HepG2 (cell line): Measurements from ENCODE around the gene CEACAM16. TPM values are rescaled to one million over a fixed set of nuclear protein-coding genes. Genes with fewer than 3 reads are reported as not detected.
A peak's percentile ranks its signal among the peaks of the same experiment; 100 is the strongest.

Experiments used
- ATM ChIP-seq: fragments of 450-650 bp; IDR thresholded peaks from 2 replicates; pipeline ENCODE4 v1.7.1; 2017; ENCODE audit warnings: mild to moderate bottlenecking, borderline replicate concordance
- CBX2 ChIP-seq, 2 experiments: fragments of 200-600 bp in 1 of 2; sonication (generic); formaldehyde crosslinking in 1 of 2; IDR thresholded peaks; 2 replicates each; pipeline versions ENCODE4 v1.7.0 to v1.8.1; 2018 to 2022; ENCODE audit warnings: low read depth in 2 of 2, low read length in 1 of 2, mild to moderate bottlenecking in 1 of 2, missing genetic modification reagents in 1 of 2
- CTCF ChIP-seq: sonication (generic); formaldehyde crosslinking; IDR thresholded peaks from 2 replicates; pipeline ENCODE4 v1.5.0; 2020; ENCODE audit warnings: mild to moderate bottlenecking, missing genetic modification reagents, moderate library complexity
- DNMT3B ChIP-seq: conservative IDR thresholded peaks from 2 replicates; pipeline ENCODE4 v1.6.1; 2016; ENCODE audit warnings: missing biosample characterization, control low read depth
- FOSL1 ChIP-seq: sonication (generic); formaldehyde crosslinking; IDR thresholded peaks from 2 replicates; pipeline ENCODE4 v1.9.0; 2021; ENCODE audit warnings: missing genetic modification reagents, borderline replicate concordance
- IRX3 ChIP-seq: sonication (generic); formaldehyde crosslinking; IDR thresholded peaks from 2 replicates; pipeline ENCODE4 v1.8.1; 2023; ENCODE audit warnings: mild to moderate bottlenecking, low read depth, missing genetic modification reagents, borderline replicate concordance
- KLF13 ChIP-seq: sonication (generic); formaldehyde crosslinking; IDR thresholded peaks from 2 replicates; pipeline ENCODE4 v1.4.0; 2020; ENCODE audit warnings: mild to moderate bottlenecking, missing genetic modification reagents
- NFIC ChIP-seq: IDR thresholded peaks from 2 replicates; pipeline ENCODE4 v1.6.1; 2012; ENCODE audit warnings: mild to moderate bottlenecking, low read length, inconsistent platforms
- SRF ChIP-seq: IDR thresholded peaks from 2 replicates; pipeline ENCODE4 v1.6.1; 2011; ENCODE audit warnings: mild to moderate bottlenecking, low read depth, low read length, moderate library complexity
- SRSF1 ChIP-seq: fragments of 200-400 bp; formaldehyde crosslinking; optimal IDR thresholded peaks from 2 replicates; pipeline ENCODE3; 2017; ENCODE audit warnings: mild to moderate bottlenecking, low read depth, low read length, moderate library complexity
- TBX2 ChIP-seq: sonication (generic); formaldehyde crosslinking; IDR thresholded peaks from 2 replicates; pipeline ENCODE4 v1.5.0; 2020; ENCODE audit warnings: missing genetic modification reagents, mild to moderate bottlenecking, borderline replicate concordance
- XBP1 ChIP-seq: sonication (generic); formaldehyde crosslinking; IDR thresholded peaks from 2 replicates; pipeline ENCODE4 v1.5.0; 2020; ENCODE audit warnings: missing genetic modification reagents
- ZNF121 ChIP-seq: sonication (generic); formaldehyde crosslinking; IDR thresholded peaks from 2 replicates; pipeline ENCODE4 v1.5.0; 2020; ENCODE audit warnings: mild to moderate bottlenecking, missing genetic modification reagents
- ZNF333 ChIP-seq: sonication (generic); formaldehyde crosslinking; IDR thresholded peaks from 2 replicates; pipeline ENCODE4 v1.4.0; 2020; ENCODE audit warnings: mild to moderate bottlenecking, missing genetic modification reagents, borderline replicate concordance
- ZSCAN30 ChIP-seq: sonication (generic); formaldehyde crosslinking; IDR thresholded peaks from 2 replicates; pipeline ENCODE4 v1.5.0; 2020; ENCODE audit warnings: mild to moderate bottlenecking, missing genetic modification reagents
- ZSCAN9 ChIP-seq: IDR thresholded peaks from 2 replicates; pipeline ENCODE4 v1.6.1; 2016; ENCODE audit warnings: borderline replicate concordance
- polyA plus RNA-seq, 8 experiments: library from polyadenylated mRNA; depleted of rRNA in 3 of 8; stranded (reverse) in 7 of 8; unstranded in 1 of 8; fragments of >200 nt; fragmentation: Illumina TruSeq in 4 of 8; extraction: Trizol in 4 of 8; gene quantifications; 2 replicates each; pipeline versions ENCODE4 v1.2.1 to v1.2.3, GENCODE V29; 2011 to 2016; ENCODE audit warnings: low read depth in 4 of 8, missing spikeins in 1 of 8, mixed read lengths in 1 of 8; ENCODE audit not compliant: insufficient read depth in 1 of 8
- total RNA-seq, 5 experiments: library from RNA; depleted of rRNA; stranded (reverse); fragments of >200 nt; fragmentation: Illumina TruSeq; extraction: Trizol; gene quantifications; 2 replicates each; pipeline ENCODE4 v1.2.3, GENCODE V29; 2016; ENCODE audit warnings: low read depth in 1 of 5
- TF ChIP-seq, protein P1 (sequence below): sonication (generic); formaldehyde crosslinking; IDR thresholded peaks from 2 replicates; pipeline ENCODE4 v1.5.0; 2020; ENCODE audit warnings: mild to moderate bottlenecking, missing genetic modification reagents
- TF ChIP-seq, protein P2 (sequence below): sonication (generic); formaldehyde crosslinking; IDR thresholded peaks from 2 replicates; pipeline ENCODE4 v1.5.0; 2020; ENCODE audit warnings: mild to moderate bottlenecking, missing genetic modification reagents, borderline replicate concordance

CEACAM16 gene
- total and polyA plus RNA-seq, 2 of the 13 experiments (the other 11 are each of a cell fraction or from before 2014, with no cell fraction given), result not detected

DNA sequence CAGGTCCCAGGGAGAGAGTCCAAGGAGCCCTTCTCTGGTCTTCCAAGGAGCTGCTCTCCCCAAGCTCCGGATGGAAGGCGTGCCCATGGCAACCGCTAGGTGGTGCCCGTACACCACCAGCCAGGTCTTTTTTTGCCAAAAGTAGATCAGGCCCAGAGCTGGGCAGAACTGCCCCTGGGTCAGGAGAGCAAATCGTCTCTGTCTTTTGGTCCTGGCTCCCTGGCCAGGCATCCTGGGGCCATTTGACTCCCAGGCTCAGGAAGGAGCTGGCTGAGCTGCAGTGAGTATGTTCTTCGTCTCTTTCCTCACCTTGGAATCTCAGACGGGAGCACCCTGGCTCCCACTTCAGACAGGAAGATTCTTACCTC, 25.0 kb downstream of the CEACAM16 start (continued):
- TF ChIP-seq, protein P1, sequence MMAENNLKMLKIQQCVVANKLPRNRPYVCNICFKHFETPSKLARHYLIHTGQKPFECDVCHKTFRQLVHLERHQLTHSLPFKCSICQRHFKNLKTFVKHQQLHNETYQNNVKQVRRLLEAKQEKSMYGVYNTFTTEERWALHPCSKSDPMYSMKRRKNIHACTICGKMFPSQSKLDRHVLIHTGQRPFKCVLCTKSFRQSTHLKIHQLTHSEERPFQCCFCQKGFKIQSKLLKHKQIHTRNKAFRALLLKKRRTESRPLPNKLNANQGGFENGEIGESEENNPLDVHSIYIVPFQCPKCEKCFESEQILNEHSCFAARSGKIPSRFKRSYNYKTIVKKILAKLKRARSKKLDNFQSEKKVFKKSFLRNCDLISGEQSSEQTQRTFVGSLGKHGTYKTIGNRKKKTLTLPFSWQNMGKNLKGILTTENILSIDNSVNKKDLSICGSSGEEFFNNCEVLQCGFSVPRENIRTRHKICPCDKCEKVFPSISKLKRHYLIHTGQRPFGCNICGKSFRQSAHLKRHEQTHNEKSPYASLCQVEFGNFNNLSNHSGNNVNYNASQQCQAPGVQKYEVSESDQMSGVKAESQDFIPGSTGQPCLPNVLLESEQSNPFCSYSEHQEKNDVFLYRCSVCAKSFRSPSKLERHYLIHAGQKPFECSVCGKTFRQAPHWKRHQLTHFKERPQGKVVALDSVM, result no peak
- TF ChIP-seq CTCF (CRISPR knock-in tag) (peak; percentile 98), FOSL1 (CRISPR knock-in tag) (no peak), SRSF1 (no peak), ATM (no peak), KLF13 (CRISPR knock-in tag) (no peak), DNMT3B (CRISPR knock-in tag) (no peak), ZSCAN9 (0 out of 2 replicates have a peak, but pooled peaks have one; percentile 30), ZNF333 (CRISPR knock-in tag) (peak; percentile 81; the same call in 1 of the 2 replicates), NFIC (no peak), SRF (no peak), TBX2 (CRISPR knock-in tag) (peak; percentile 39; the same call in 1 of the 2 replicates), CBX2 (IDR thresholded peaks at IDR 0.05; ENCODE audit: low read depth, low read length) (no peak), CBX2 (CRISPR knock-in tag; IDR thresholded peaks at IDR 0.05; ENCODE audit: low read depth) (no peak), ZSCAN30 (CRISPR knock-in tag) (no peak), ZNF121 (CRISPR knock-in tag) (peak; percentile 54; the same call in 1 of the 2 replicates), IRX3 (CRISPR knock-in tag) (no peak), XBP1 (no peak)
- TF ChIP-seq, protein P2, sequence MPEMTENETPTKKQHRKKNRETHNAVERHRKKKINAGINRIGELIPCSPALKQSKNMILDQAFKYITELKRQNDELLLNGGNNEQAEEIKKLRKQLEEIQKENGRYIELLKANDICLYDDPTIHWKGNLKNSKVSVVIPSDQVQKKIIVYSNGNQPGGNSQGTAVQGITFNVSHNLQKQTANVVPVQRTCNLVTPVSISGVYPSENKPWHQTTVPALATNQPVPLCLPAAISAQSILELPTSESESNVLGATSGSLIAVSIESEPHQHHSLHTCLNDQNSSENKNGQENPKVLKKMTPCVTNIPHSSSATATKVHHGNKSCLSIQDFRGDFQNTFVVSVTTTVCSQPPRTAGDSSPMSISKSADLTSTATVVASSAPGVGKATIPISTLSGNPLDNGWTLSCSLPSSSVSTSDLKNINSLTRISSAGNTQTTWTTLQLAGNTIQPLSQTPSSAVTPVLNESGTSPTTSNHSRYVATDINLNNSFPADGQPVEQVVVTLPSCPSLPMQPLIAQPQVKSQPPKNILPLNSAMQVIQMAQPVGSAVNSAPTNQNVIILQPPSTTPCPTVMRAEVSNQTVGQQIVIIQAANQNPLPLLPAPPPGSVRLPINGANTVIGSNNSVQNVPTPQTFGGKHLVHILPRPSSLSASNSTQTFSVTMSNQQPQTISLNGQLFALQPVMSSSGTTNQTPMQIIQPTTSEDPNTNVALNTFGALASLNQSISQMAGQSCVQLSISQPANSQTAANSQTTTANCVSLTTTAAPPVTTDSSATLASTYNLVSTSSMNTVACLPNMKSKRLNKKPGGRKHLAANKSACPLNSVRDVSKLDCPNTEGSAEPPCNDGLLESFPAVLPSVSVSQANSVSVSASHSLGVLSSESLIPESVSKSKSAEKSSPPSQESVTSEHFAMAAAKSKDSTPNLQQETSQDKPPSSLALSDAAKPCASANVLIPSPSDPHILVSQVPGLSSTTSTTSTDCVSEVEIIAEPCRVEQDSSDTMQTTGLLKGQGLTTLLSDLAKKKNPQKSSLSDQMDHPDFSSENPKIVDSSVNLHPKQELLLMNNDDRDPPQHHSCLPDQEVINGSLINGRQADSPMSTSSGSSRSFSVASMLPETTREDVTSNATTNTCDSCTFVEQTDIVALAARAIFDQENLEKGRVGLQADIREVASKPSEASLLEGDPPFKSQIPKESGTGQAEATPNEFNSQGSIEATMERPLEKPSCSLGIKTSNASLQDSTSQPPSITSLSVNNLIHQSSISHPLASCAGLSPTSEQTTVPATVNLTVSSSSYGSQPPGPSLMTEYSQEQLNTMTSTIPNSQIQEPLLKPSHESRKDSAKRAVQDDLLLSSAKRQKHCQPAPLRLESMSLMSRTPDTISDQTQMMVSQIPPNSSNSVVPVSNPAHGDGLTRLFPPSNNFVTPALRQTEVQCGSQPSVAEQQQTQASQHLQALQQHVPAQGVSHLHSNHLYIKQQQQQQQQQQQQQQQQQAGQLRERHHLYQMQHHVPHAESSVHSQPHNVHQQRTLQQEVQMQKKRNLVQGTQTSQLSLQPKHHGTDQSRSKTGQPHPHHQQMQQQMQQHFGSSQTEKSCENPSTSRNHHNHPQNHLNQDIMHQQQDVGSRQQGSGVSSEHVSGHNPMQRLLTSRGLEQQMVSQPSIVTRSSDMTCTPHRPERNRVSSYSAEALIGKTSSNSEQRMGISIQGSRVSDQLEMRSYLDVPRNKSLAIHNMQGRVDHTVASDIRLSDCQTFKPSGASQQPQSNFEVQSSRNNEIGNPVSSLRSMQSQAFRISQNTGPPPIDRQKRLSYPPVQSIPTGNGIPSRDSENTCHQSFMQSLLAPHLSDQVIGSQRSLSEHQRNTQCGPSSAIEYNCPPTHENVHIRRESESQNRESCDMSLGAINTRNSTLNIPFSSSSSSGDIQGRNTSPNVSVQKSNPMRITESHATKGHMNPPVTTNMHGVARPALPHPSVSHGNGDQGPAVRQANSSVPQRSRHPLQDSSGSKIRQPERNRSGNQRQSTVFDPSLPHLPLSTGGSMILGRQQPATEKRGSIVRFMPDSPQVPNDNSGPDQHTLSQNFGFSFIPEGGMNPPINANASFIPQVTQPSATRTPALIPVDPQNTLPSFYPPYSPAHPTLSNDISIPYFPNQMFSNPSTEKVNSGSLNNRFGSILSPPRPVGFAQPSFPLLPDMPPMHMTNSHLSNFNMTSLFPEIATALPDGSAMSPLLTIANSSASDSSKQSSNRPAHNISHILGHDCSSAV (CRISPR knock-in tag), result no peak
